SKM-1 (cell line): ENCODE results near the gene ZYX.

ENCODE experiments used
- DNase-seq: peaks from one replicate; lab custom pipeline; 2025; ENCODE audit not compliant: unreplicated experiment; lab: John Stamatoyannopoulos, UW

Gene ZYX

DNA sequence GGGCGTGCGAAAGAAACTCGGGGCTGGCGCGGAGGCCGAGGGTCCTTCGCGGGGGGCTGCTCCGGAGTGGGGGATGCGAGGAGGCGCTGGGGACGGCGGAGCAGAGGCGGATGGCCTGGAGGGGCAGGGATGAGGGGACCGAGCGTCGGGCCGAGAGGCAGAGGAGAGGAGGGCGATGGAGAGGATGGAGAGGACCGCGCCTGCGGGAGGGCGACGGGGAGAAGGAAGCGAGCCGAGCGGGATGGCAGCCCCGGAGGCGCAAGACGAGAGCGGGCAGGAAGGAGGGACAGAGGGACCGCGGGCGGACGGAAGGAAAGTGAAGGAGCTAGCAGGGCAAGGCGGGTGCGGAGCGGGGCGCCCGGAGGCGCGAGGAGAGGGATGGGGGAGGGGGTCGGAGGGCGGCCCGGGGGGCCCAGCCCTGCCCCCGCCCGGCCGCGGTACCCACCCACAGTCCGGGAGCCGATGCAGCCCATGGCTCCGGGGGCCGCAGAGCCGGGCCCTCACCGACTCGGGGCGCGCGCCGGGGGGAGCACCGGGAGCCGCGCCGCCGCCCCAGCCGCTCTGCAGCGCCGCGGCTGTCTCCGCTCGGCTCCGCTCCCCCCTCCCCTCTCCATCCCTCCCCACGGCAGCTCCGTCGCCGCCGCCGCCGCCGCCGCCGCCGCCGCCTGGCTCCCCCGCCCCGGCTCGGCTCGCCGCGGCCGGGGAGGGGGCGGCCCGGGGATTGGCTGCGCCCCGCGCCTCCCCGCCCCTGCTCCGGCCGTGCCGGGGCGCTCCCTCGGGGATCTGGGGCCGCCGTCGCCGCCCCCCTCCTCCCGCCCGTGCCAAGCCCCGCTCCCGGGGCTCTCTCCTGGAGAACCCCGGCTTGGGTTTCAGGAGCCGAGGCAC is 18.8 kb upstream of the ZYX start, which contains the start of gene FAM131B:
Gene FAM131B (minus strand): TSS at position 583 of the 885 bp plus-strand sequence. CDS start 110 bp downstream, at position 473.
- no peak for DNase-seq

DNA sequence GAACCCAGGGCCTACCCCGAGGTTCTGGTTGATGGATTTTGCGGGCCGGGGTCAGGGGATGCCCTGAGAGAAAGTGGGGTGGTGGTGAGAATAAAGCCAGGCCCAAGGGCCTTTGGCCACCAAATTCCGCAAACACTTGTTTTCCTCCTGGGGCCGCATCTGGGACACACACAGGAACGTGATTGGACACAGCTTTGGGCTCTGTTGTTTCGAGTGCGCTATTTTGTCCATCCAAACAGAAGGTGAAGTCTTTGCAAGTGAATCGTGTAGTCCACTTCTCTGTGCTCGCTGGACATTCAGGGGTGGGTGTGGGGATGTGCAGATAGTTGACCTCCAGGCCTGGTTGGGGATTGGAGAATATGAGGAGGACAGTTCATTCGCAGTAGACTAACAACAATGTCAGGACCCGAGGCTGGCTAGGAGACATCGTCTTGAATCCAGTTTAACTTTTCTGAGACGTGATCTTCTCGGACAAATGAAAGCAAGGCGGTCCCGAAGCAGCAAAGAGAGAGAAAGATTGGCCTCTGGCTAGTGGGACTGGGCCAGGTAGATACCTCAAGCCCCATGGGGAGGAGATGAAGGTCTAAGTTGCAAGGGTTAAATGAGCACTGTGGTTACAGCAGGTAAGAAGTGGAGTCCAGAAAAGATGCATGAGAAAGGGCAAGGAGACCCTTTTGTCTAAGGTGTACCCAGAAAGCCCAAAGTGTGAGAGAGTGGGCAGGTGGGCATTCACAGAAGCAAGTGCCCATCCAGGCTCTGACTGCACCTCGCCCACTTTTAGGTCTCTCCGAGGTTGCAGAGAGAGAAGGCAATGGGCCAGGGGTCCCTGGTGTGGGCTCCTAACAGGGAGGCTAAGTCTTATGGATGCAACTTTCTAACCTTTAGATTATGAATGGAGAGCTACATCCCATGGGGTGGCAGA is 17.9 kb upstream of the ZYX start:
- DNase-seq, result no peak

DNA sequence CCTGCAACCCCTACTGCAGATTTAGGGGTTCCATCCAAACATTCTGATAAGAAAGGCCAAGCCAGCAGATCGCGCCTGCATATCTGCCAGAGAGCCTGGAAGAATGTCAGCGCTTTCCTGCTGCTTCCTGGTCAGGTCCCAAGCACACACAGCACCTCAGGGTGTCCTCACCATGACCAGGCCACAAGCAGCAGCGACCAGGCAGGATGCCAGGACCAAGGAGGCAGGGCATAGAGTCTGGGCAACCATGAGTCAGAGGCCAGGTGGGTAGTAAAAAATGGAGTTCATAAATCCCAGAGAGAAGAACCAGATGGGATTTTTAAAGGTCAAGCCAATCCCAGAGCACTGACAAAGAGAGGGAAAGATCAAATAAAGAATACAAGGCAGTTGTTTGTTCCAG is 13.2 kb upstream of the ZYX start:
- no peak for DNase-seq

DNA sequence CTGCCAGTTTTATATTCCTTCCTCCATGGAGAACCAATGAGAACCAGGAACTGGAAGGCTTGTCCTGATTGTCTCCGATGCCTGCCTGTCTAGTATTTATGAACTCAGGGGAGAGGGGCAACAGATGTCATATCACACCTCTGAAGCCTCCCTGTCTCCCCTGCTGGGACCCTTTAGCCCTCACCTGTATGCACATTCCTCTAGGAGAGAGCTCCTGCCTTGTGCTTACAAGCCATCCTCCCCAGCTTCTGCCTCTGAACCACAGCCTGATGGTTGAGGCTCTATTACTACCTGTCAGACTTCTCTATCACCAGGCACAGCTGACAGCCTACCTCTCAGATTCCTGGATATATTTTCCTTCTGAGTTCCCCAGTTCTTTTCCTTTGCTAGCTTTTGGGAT is 12.8 kb upstream of the ZYX start:
- no peak for DNase-seq

DNA sequence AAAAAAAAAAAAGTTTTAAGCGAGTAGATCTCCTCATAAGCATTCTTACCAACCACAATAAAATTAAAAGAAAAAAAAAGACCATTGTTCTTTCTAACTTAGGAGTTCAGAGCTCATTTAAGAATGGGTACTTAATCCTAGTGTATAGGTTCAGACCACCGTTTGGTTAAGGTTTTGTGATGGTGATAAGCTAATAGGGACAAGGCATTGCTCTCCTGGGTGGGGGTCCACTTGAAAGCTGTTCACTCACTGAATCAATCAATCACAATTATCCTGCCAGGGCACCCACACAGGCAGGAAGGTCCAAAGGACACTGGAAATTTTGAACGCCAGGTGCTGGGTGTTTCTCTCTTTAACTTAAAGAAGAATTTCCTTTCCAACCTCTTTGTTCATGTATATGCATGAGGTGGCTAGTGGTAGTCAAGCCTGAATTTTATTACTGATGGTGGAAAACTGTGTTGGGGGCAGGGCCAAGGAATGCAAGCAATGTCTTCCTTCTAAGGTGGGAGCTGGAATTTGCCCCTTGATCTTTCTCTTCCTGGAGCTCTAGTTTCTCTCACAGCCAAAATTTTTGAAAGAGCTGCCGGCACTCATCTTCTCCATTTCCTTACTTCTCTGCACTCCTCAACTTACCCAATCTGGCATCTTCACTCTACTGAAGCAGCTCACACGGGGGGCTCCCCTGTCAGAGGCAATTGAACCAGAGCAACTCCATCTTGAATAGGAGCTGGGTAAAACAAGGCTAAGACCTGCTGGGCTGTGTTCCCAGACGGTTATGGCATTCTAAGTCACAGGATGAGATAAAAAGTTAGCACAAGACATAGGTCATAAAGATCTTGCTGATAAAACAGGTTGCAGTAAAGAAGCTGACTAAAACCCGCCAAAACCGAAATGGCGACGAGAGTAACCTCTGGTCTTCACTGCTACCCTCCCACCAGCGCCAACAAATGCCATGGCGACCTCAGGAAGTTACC is 11.2 kb upstream of the ZYX start:
- no peak for DNase-seq

DNA sequence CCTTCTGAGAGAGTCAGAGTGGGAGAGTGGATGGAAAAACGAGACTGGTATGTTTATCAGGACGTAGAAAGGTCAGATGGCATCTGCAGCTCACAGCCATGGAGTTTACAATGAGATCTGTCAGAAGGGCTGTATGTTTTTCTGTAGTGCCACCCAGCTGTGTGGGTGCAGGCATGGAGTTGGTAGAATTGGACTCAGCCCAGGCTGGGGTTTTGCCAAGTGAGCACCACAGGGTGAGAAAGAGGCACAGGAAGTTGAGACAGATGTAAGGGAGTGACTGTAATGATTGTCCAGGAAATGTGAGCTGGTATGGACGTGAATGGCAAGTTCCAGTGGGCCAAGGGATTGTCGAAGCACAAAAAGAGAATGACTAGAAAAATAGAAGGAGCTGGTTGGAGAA is 9.1 kb upstream of the ZYX start:
- DNase-seq, result peak; percentile 53

DNA sequence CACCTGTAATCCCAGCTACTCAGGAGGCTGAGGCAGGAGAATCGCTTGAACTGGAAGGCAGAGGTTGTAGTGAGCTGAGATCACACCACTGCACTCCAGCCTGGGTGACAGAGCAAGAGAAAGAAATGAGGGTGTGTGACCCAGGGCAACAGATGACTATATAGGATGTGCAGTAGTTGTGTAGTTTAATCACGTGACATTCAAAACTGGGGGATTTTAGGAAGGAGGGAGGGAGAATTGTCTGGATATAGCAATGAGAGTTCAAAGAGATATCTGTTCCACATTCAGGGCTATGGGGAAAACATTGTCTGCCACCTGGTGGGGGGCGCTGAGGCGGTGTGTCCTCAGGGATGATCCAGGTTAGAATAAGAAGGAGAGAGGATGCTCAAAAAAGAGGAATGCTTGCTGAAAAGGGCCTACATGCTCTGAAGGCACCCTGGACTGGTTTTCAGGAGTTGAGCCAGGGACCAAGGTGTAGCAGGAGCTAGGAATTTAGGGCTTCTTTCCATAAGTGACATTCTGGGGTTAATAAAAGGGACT is 7.8 kb upstream of the ZYX start:
- no peak for DNase-seq

DNA sequence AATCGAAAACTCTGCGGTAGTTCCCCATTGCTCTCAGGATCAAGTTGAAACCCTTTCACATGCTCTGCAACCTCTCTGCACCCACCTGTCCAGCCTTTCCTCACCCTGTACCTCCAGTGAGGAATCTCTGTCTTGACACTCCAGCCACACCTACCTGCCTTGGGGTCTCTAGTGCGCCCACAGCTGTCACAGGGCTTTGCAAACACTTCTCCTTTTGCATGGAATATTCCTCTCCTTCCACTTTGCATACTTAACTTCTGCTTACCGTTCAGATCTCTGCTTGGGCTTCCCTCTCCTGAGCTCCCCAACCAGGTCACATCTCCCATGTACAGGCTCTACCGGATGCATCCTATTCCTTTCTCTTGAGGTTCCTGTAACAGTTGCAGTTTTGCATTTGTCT is 6.6 kb upstream of the ZYX start:
- peak; percentile 26 for DNase-seq

DNA sequence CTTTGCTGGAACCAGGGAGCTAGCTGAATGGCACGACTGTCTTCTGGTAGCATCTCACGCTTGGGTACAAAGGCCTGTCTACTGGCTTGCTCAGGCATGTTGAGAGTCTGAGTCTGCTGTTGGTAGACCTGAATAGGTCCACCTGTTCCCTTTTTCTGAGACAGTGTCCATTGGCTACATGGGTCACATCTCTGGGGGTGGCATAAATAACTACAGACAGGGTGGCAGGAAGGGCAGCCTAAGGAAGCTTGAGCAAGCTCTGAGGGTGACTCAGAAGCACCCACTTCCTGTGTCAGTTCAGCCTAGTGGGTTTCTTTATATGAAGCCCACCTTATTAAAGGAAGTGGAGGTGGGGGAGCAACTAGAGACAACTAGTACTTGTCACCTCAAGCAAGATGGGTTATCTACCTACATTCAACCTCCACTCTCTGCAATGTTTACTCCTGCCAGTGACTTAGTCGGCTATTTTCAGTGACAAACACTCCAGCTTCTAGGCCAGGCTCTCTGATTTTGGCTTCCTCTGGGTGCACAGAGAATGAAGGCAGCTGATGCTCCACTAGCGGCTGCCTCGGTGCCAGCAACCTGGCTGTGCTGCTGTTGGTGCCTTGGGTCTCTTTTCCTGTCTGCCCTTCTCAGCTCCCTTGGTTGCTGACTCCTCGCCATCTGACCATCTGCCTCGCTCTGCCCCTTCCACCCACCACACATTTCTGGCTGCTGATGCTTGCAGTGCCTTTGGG is 5.7 kb upstream of the ZYX start:
- DNase-seq, result peak; percentile 46

DNA sequence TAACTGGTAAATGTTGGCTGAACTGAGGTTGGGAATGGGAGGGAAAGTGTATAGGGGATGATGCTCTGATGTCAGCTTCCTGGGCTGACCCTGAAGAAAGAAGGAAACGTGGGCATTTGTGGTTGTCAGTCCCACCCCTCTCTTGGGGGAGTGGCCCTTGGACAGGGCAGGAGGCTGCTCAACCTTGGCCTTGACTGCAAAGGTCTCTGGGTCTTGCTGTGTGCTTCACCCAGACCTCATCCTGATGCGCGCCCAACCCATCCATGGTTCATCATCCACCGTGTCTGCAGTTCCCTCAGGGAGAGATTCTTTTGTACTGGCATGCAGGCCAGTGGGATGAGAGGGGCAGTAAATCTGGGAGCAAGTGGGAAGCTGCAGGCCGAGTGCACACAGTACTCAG is 4.7 kb upstream of the ZYX start:
- peak; percentile 21 for DNase-seq

DNA sequence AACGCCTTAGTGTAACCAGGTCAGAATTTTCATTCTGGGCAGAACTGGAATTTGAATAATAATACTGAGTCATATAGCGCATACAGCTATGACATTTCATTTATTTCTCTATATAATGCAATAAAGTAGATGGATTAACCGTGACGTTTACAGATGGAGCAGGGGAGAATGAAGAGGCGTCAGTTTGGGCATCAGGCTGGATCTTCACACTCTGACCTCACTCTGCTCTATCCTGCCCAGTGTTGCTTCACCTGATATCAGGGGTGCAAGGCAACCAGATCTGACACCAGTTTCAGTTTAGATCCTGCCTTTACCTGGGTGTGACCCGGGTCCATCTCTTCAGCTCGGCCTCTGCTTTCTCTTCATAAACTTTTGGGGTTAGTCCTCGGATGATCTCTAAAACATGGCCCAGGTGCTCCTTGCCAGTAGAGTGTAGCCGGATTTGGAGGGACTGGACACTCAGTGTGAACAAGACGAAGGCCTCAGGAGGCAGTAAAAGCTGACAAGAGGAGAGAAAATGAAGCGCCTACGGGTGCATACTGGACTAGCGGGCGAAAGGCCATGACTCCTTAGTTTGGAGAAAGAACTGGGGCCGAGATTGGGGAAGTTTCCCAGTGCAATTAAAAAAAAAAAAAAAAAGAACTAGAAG is 1.4 kb upstream of the ZYX start:
- DNase-seq, result peak; percentile 77

DNA sequence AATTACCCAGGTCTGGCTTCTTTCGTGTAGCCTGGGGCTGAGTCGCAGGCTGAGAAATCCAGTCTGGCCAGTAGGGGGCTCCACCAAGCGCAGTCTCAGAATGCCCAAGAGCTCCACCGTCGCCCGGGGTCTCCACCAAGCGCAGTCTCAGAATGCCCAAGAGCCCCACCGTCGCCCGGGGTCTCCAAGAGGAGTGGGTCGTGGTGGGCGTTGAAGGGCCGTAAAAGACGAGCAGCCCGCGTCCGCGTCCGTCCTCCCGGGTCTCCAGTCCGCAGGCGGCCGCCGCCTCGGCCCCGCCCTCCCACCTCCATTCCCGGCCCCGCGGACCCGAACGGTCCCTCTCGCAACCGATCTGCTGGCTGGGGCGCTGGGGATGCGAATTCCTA is 892 bp upstream of the ZYX start:
- no peak for DNase-seq

DNA sequence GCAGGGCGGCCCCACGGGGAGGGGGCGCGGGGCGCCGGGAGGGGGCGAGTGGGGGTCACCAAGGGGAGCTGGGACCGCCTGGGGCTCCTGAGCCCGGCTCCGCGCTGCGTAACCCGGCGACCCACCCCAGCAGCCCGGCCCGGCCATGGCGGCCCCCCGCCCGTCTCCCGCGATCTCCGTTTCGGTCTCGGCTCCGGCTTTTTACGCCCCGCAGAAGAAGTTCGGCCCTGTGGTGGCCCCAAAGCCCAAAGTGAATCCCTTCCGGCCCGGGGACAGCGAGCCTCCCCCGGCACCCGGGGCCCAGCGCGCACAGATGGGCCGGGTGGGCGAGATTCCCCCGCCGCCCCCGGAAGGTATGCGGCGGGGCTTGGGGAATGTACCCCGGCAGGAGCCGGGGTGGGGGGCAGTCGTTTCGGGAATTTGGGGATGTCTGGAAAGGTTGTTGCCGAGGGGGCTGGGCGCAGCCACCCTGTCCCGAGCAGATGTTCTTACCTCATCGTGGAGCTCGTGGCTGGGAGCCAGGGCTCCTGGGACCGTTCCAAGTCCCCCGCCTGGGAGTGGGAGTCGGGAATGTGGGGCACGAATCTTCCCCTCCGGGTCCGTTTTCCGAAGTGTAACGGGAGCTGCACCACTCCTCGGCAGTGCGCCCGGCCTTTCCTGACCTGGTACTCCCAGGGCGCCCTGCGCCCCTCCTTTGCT is 431 bp downstream of the ZYX start:
- DNase-seq, result no peak

DNA sequence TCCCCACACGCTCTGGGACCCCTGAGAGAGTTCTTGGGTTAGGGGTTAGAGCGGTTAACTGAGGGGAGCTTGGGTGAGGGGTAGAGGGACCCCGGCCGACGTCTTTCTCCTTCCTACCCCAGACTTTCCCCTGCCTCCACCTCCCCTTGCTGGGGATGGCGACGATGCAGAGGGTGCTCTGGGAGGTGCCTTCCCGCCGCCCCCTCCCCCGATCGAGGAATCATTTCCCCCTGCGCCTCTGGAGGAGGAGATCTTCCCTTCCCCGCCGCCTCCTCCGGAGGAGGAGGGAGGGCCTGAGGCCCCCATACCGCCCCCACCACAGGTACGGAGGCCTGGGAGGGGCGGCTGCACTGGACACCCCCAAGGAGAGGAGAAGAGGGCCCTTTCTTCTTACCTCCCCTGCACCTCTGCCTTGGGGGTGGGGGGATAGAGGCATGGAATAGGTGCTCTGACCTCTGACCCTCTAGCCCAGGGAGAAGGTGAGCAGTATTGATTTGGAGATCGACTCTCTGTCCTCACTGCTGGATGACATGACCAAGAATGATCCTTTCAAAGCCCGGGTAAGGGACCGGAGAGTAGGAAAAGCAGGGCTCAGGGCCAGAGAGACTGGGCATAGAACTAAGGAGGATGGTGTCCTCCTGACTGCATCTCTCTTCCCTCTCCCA is 1.1 kb downstream of the ZYX start:
- DNase-seq, result no peak

DNA sequence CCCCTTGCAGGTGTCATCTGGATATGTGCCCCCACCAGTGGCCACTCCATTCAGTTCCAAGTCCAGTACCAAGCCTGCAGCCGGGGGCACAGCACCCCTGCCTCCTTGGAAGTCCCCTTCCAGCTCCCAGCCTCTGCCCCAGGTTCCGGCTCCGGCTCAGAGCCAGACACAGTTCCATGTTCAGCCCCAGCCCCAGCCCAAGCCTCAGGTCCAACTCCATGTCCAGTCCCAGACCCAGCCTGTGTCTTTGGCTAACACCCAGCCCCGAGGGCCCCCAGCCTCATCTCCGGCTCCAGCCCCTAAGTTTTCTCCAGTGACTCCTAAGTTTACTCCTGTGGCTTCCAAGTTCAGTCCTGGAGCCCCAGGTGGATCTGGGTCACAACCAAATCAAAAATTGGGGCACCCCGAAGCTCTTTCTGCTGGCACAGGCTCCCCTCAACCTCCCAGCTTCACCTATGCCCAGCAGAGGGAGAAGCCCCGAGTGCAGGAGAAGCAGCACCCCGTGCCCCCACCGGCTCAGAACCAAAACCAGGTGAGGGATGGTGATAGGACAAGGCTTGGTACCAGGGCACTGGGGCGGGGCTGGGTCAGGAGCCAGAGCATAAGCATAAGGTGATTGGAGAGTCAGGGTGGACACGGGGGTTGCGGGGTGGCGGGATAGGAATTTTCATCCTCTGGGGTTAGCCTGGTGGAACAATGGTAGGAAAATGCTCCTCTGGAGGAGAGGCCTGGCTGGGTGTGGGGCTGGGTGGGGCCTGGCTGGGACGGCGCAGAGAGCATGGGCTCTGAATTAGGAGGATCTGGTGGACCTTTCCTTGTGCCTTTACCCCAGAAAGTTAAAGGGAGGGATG is 1.9 kb downstream of the ZYX start:
- DNase-seq, result no peak

DNA sequence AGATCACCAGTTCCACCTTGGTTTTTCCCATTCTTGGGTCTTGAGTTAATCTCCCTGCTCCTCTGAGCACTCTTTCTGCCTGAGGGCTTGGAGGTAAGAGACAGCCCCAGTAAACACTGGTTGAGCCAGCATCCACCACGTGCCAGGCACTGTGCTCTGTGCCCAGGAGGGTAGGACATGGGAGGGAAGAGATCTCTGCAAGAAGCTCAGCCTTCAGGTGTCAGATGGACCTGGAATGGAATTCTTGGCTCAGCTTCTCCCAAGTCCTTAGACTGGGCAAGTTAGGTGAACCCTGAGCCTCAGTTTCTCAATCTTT is 2.5 kb downstream of the ZYX start:
- no peak for DNase-seq

DNA sequence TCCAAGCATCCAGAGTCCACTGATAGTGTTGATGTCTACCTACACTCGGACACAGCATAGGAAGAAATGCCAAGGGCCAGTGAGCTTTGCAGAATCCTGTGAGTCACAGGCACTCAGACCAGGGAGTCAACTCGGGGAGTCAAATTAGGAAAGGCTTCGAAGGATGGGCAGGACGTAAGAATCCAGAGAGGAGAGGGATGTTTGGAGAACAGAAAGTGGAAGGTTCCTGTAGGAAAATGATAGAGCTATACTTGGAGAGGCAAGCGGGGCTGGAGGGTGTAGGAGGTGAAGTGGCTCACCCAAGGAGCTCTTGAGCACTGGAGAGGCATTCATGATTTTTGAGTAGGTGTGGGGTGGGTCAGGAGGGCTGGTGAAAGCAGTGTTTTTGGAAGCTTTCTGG is 3.0 kb downstream of the ZYX start:
- no peak for DNase-seq
